GM18873 (cell line): ENCODE measurements around the gene EIF4ENIF1.
A peak's percentile ranks its signal among the peaks of the same experiment; 100 is the strongest.
"Not testable (repeated sequence)": the region's sequence is repeated elsewhere in the genome, so short reads cannot be mapped to it uniquely, and the experiment has no call there.

Experiments
- ATAC-seq: cut with Tn5 transposase; IDR thresholded peaks from one replicate; pipeline ENCODE4 v1.9.1; 2021; ENCODE audit warnings: mild to moderate bottlenecking, moderate library complexity, moderate number of reproducible peaks; ENCODE audit not compliant: unreplicated experiment, low FRiP score

The EIF4ENIF1 gene

DNA sequence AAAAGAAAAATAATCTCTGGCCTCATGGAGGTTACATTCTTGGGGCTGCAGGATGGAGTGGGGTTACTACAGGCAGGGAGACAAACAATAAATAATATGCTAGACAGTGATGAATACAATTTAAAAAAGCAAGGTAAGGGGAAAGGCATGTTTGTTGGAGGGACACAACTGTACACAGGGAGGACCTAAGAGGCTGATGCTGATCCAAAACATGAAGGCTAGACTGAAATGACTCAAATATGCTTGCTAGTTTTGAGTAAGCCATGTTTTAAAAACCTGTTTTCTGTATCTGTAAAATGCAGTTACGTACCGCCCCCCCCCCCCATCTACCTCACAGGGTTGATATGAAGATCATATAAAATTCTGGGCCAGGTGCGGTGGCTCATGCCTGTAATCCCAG lies 44.0 kb downstream of the EIF4ENIF1 start:
- ATAC-seq, result no peak

DNA sequence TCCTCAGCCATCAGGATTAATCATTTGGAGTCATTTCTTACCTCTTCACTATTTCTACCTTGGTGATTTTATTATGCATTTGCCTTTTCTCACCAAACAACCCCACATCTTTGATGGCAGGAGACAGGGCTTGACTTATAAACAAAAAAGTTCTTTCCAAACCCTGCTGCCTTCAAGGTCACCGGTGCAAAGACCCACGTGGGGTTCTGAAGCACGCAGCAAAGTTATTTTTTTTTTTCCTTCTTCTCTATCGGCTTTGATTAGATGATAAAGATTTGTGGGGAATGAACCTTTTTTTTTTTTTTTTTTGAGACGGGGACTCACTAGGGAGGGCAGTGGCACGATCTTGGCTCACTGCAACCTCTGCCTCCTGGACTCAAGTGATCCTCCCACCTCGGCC lies 46.1 kb downstream of the EIF4ENIF1 start:
- ATAC-seq, result no peak

DNA sequence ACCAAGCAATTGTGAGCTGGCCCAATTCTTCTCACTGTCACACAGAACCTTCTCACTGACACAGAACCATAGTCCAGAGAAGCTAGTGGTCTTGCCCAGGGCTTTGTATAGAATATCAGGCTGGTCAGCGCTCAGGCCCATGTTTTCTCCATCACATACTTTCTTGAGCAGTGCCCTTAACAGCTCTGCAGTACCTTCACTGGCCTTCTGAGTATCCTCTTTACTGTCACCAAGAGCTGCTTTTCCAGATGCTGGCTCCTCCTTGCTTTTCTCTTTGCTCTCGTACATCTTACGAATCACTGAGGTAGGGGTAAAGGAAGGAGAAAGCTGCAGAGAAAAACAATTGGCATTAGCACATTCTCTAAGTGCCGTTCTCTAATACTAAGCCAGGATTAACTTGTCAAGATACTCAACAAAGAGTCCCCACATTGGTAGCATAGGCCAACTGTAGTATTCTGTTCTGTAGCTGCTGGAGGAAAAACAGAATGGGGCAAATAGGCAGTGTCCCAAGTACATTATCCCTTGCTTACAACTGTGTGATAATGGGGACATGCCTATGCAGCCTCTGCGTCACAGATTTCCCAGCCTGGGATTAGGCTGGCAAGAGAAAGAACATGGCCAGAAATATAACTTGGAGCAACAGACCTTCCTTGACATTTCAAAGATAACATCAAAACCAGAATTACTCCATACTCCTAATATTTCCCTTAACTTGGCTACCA lies 46.7 kb downstream of the EIF4ENIF1 start:
- ATAC-seq, result no peak

DNA sequence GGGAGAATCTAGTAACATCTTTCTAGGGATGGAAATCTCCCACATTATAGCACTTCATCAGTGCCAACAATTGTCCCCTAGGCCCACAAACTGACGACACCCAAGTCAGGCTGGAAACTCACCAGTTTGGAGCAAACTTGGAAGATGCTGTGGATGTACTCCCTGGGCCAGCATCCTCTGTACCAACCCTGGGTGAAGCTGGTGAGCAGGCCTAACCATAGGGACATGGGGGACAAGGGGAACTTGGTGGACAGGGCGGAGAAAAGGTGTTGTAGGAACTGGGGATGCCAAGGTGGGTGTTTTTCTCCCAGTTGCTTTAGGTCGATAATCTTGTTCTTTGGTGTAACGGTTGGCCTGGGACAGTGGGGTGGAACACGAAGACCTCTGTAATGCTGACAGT lies 48.0 kb downstream of the EIF4ENIF1 start:
- no peak for ATAC-seq

DNA sequence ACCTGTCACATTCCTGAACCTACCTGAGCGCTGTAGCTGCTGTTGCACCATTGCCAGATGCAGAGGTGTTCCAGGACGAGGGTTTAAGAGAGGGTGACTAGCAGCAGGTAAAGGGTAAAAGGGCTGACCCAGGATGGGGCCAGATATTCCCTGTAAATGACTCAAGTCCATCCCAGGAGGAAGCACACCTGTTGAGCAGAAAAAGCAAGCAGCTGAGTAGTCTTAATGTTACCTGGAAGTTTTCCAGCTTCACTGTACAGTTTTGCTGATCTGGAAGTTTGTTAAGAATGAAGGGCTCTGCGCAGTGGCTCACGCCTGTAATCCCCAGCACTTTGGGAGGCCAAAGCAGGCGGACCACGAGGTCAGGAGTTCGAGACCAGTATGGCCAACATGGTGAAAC lies 49.0 kb downstream of the EIF4ENIF1 start:
- no peak for ATAC-seq

DNA sequence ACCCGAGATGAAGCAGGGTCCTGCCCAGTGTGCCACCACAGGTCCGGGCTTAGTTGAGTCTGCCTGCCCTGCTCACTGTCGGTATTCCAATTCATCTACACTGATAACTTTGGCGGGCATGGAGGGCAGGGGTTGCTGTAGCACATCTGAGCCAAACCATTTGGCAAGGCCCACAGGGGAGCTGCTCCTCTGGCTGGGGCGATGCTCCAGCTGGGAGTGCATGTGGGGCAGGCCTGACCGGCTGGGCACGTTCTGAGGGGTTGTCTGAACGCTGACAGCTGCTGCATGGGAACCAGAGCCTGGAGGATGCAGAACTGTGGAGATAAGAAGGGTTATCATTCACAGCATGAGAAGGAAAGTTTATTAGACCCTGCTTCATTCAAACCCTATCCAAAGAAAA lies 49.8 kb downstream of the EIF4ENIF1 start:
- no peak for ATAC-seq

DNA sequence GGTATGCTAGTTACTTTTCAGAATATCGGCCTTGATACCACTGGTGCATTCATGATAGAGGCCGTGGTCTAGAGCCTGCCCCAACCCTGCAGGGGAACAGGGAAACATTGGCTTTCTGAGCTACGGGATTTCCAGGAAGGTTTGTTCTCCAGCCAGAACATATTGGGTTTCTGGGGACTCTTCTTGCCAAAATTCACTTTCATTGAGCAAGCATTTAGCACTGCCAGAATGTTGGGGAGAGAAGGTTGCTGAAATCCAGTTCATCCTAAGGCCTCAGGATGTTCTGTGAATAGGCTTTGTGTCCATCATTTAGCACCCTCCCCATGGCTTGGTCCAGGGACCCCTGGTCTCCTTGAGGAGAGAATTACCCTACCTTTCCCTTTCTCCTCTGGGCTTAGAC lies 53.5 kb downstream of the EIF4ENIF1 start:
- no peak for ATAC-seq

DNA sequence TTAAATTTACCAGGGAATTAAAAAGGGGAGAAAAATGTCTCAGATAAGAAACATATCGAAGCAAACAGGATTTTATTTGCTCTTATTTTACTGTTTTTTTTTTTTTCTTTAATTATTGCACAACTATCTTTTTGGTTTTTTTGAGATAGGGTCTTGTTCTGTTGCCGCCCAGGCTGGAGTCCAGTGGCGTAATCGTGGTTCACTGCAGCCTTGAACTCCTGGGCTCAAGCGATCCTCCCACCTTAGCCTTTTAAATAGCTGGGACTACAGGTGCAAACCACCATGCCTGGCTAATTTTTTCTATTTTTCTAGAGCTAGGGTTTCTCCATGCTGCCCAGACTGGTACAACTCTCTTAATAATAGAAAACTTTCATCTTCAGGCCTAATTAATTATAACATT lies 57.7 kb downstream of the EIF4ENIF1 start:
- no peak for ATAC-seq

DNA sequence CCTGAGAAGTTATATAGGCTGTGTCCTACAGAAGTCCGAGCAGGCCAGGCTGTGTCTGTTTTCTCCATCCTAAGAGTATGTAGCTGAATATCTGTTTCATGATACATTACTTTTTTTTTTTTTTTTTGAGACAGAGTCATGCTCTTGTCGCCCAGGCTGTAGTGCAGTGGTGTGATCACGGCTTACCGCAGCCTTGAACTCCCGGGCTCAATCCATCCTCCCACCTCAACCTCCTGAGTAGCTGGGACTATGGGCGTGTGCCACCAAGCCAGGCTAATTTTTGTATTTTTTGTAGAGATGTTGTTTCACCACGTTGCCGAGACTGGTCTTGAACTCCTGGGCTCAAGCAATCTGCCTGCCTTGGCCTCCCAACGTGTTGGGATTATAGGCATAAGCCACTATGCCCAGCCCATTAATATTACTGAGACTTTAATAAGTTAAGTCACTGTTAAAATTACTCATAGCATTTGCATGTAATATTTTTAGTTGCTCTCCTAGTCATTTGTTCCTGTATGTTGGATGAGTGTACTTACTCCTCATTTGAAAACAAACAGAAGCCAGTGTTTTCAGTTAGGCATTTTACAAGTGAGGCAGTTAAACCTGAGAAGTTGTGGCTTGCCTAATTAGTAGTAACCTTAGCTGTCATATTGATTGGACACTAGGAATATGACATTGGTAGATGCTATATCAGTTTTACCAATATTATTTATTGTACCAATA lies 64.2 kb downstream of the EIF4ENIF1 start:
- no peak for ATAC-seq

DNA sequence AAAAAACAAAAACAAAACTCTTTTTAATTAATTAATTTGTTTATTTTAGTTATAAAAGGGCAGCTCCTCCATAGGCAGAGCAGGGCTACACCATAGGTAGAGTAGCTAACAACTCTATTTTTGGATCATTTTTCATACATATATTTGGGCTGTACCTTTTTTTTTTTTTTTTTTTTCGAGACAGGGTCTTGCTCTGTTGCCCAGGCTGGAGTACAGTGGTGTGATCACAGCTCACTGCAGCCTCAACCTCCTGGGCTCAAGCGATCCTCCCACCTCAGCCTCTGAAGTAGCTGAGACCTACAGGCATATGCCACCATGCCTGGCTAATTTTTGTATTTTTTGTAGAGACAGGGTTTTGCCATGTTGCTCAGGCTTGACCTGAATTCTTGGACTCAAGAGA lies 87.3 kb downstream of the EIF4ENIF1 start:
- ATAC-seq, result not testable (repeated sequence)

DNA sequence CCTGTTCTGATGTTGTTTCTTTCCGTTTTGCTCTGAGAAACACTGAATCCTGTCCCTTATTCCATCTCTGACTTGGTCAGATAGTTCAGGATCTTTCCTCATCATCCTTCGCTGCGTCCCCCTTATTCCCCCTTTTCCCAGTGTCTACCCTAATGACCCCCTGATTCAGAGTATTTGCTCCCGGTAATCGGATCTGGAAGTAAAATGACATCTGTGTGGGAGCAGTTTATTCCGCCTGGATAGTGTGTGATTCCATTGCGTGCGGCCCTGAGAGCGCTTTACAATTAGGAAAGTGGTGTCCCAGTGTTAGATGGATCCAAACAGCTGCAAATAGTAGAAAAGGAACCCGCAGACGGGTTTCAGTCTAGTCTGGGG lies 89.6 kb downstream of the EIF4ENIF1 start:
- ATAC-seq, result no peak

DNA sequence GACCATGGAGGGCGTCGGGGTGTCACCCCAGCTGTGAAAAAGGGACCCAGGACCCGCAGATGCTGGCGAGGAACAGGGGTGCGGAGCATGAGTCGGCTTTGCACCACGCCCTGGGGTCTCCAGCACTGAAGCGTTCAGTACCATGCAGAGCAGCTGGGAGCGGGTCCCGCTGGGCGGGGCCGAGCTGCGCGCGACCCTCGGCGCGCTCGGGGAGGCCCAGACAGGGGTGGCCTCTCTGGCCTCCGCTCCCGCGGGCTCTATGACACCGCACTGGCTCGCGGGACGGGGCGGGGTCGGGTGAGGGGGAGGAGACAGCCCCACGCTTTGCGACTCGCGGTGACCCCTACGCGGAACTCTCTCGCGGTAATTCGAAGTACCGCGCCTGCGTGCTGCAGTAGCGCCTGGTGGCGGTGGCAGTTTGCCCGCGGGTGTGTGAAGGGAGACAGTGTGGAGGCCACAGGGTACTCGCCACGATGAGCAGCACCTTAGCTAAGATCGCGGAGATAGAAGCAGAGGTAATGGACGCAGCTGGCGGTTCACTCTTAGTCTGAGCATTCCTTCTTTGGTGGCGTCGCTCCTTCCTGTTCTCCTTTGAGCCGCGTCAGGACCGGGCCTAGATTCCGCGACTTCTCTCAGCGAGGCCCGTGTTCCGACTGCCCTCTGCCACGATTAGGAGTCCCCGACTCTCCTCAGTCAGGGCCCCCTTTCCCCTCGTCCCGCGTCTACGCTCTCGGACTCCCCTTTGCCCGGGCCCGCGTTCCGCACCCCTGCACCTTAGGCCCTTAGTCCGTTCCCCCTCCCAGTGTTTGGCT lies 90.2 kb downstream of the EIF4ENIF1 start, which contains the start of gene DRG1:
DRG1 (plus strand) TSS at position 394 of the 812 bp plus-strand sequence; CDS start at position 474, 80 bp downstream.
- peak; percentile 87 for ATAC-seq

DNA sequence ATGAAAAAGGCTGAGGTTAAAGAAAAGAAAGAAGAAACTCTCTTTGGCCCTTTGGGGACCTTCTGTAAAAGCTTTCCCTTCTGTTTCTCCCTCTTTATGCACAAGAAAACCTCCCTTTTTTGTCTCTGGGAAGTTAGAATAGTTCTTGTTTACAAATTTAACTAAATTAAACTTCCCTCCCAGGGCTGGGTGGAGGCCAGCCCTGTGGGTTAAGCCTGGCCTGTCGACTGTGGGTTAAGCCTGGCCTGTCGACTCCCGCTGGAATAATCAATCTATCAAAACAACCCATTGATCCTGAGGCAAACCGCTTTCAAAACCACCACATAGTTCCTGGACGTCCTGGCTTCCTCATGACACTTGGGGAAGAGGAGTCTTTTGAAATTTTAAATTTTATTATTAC lies 91.4 kb downstream of the EIF4ENIF1 start:
- ATAC-seq, result no peak

DNA sequence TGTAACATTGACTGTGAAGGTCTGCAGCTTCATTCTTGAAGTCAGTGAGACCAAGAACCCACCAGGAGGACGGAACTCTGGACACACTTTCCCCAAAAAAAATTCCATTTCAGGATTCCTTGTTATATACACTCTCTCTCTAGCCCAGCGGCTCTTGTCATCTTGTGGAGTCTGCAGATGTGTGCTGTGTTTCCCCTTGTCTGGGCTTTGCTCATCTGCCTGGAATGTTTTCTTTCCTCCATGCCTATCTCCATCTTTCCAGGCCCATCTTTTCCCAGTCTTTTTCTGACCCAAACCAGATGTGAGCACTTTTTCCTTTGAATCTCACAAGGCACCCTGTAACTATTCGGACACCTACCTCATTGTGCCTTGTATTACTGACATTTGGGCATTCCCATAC lies 95.3 kb downstream of the EIF4ENIF1 start:
- no peak for ATAC-seq

DNA sequence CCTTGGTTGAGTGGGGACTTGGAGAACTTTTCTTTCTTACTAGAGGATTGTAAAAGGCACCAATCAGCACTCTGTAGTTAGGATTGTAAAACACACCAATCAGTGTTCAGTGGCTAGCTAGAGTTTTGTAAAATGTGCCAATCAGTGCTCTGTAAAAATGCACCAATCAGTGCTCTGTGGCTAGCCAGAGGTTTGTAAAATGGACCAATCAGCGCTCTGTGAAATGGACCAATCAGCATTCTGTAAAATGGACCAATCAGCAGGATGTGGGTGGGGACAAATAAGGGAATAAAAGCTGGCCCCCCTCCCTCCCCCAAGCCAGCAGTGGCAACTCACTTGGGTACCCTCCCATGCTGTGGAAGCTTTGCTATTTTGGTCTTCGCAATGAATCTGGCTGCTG lies 95.7 kb downstream of the EIF4ENIF1 start:
- ATAC-seq, result no peak
